OCI-M2 (cell line): ENCODE data around the gene ADAM22.
"Not testable (repeated sequence)": the region's sequence is repeated elsewhere in the genome, so short reads cannot be mapped to it uniquely, and the experiment has no call there.

Experiments used
- DNase-seq: peaks from one replicate; lab custom pipeline; 2025; ENCODE audit not compliant: unreplicated experiment; lab: John Stamatoyannopoulos, UW

The ADAM22 gene

DNA sequence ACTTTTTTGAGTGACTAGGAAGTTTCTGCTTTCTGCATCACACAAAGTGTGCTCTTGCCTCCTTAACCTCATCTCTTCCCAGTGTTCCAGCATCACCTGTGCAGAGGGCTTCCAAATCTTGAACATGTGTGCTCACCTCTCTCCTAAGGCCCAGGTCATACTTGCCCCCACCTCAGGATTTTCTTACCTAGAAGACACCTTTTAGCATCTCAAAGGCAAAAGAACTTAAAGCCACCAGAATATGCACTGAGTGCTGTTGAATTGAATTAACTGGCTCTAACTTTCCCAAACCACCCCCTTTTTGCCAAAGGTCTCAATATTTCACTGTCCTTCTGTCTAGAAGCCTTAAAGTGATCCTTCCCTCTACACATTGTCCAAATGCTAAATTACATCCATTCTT lies 219.3 kb downstream of the ADAM22 start:
- DNase-seq, result no peak

DNA sequence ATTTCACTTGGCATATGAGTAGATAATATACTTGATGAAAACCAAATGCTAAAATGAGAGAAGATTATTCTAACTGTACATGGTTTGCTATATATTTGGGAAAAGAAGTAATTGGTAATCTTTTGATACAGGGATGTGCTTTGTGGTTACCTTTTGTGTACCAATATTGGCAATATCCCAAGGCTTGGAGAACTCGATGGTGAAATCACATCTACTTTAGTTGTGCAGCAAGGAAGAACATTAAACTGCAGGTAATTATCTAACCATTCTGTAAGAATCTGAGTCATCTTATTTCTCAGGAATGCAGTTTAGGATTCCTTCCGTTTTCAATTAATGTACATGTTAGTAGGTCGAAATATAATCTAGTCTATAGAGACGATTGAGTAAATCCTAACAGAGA lies 221.7 kb downstream of the ADAM22 start:
- DNase-seq, result no peak

DNA sequence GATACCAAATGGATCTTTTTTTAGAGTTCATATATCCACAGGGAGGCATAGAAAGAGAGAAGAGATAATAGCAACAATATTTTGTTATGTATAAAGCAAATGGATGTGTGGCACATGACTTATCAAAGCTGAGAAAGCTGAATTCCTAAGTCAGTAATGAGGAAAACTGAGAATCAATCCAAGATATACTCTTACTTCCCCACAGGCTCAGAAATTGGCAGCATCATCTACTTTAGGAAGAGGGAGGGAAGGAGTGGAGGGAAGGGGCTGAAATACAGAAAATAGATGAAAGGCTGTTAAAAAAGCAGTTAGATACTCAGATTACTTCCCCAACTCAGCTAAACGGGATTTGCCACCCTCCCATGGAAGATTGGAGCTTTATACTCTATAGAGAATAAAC lies 222.3 kb downstream of the ADAM22 start:
- DNase-seq, result no peak

DNA sequence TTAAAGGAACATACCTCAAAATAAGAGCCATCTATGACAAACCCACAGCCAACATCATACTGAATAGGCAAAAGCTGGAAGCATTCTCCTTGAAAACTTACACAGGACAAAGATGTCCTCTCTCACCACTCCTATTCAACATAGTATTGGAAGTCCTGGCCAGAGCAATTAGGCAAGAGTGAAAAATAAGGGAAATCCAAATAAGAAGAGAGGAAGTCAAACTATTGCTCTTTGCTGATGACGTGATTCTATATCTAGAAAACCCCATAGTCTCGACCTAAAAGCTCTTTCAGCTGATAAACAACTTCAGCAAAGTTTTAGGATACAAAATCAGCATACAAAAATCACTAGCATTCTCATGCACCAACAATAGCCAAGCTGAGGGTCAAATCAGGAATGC lies 225.7 kb downstream of the ADAM22 start:
- not testable (repeated sequence) for DNase-seq

DNA sequence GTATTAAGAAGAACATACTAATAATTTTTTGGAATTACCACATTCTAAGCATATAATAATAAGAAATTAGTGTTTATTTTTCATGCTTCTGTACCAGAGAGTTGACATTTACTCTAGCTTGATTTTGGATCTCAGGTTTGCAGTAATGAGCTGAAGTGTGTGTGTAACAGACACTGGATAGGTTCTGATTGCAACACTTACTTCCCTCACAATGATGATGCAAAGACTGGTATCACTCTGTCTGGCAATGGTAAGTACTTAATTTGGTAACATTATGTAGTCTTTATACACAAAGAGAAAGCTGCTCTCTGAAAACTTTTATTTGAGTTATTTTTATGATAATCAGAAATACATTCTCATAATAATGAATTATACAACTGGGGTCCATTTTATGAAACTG lies 231.6 kb downstream of the ADAM22 start:
- DNase-seq, result no peak

DNA sequence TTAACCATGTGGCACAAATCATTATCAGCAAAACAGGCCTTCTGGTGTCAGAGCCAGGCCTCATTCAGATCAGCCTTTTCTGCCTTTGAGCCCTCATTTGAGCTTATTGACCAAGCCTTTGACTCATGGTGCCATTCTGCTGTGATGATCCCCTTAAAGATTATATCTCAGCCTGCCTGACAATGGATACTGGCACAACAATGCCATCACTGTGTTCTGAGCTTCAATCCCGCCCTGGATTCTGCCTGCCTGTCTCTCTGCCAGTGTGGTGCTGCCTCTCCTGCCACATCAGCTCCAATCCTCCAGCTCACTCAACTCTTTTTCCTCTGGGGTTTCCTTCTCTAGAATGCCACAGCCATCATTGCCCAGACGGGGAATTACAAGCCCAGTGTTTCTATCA lies 233.2 kb downstream of the ADAM22 start:
- DNase-seq, result no peak

DNA sequence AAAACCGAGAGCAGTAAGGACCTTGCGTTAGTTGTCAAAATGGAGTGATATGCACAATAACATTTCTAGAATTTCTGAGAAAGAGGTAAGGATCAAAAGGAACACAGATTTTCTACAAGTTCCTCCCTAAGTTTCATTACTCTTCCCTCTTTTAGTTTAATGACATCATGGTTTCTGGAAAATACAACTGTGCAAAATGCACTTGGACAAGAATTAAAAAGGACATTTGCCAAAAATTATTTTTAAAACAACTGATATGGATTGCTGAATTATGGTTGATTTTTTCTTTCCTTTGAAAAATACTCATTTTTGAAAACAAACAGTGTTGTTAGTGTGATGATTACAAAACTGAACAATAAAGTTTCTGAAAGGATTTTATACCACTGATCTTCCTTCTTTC lies 233.7 kb downstream of the ADAM22 start:
- DNase-seq, result no peak

DNA sequence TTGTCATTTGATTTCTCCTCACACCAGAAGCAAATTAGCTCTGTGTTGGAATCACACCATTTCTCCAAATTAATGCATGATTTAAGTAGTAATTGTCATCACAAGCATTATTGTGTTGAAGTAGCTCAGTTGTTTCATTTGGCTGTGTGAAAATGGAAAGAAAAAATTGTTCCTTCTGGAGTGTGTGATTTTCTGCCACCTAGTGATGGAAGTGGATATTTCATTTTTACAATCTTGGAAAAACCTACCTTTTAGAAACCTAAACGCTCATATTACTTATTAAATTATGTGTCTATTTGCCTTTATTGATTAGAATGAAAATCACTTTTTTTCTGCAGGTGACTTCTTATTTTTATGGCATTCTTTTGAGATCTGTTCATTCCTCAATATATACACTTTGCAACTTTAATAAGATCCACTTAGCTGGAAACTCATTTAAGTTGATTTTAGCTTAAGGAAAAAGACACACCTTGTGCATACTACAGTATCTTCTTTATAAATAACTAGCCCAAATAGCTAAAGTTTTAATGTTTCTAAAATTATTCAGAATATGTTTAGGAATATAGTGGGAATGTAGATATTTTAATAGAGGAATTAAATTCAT lies 235.8 kb downstream of the ADAM22 start:
- DNase-seq, result no peak

DNA sequence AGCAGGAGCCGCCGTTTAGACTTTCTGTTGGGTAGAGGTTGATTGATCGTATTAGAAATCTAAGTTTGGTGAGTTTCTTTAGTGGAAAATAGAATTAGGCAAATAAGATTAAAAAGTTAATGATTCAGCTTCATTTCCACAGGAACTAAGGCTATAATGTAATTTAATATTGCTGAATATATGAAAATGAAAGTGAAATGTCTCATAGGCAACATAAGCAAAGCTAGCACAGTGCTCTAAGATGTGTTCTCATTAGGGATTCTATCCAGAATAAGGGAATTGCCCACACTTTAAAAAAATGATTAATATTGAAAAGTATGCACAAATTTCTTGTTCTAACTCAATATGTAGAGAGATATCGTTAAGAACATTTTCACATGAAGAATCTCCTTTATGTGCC lies 238.8 kb downstream of the ADAM22 start:
- DNase-seq, result no peak

DNA sequence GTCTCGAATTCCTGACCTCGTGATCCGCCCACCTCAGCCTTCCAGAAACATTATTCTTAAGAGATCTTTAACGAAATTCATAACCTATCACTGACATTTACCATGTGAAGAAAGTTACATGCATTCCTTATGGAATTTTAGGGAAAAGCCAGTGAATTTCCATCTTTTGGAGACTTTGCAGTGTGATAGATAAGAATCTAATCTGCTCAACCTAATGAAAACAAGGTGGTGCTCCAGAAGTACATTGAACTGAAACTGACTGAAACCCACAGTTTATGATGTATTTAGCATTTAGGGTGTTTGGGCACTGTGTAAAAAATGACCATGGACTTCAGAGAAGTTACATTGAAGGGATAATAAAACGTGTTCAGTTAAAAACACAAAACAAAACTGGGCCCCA lies 242.1 kb downstream of the ADAM22 start:
- DNase-seq, result no peak

DNA sequence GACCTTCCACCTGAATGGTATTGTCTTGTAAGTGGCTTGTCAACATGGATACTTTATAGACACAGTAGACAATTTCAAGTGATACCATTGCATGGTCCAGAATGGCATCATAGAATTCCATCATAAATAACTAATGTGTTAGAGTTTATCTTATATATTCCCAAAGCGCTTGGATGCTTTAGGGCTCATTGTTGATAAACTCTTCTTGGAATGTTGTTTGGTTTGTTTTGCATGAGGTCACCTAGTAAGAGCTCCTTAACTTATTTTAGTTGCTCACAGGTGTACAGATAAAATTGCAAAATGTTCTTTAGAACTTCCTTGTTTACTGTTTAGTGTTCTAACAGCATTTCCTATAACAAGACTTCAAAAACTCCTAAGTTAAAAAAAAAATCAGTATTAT lies 249.0 kb downstream of the ADAM22 start:
- DNase-seq, result no peak

DNA sequence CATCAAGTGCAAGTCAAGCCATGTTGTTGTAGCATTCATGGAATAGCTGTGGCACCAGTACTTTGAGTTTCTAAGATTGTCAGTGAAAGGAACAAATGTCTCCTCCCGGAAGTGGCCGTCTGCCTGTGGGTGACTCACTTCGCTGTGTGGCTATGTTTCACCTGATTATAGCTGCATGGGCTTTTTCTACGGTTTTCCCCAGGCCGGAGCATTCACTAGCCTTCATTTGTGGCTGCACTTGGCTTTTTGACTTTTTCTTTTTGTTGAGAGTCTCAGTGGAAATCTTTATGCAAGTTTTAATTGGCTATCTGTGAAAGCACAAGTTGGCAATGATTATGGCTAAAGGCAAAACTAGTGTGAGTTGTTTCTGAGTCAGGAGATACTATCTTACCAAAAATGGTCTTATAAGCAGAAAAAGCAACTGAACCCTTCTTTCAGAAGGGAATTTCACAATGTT lies 250.8 kb downstream of the ADAM22 start:
- no peak for DNase-seq

DNA sequence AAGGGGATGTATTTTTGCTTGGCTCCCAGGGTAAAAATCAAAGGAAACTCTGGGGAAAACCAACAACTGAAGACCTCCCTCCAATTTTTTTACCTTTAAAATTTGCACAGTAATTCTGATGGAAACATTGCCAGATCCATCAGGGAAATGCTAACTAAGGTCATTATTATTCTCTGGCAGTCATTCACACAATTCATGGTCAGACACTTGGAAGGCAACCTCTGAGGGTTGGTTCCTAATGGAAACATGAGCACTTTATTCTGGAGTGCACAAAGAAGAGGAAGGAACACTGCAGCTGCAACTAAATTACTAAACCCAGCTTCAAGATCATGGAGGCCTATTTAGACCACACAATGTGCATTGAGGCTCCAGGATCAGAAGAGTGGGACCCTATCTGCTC lies 251.6 kb downstream of the ADAM22 start:
- no peak for DNase-seq

DNA sequence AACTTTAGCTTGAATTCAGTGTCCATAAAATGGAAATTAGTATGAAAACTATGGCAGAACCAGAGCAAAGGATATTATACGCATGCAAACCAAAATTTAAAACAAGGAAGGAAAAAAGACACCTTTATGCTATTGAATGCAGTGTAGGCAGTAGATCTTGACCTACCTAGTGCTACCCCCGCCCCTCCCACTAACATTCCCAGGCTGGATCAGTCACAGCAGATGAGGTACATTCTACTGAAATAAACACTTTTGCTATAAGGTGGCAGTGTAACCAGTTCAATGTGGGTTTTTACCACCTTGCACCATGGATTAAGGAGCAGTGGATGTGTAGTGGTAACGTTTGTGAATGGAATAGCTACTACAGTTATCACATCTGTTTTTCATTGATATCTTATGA lies 257.9 kb downstream of the ADAM22 start:
- DNase-seq, result no peak

DNA sequence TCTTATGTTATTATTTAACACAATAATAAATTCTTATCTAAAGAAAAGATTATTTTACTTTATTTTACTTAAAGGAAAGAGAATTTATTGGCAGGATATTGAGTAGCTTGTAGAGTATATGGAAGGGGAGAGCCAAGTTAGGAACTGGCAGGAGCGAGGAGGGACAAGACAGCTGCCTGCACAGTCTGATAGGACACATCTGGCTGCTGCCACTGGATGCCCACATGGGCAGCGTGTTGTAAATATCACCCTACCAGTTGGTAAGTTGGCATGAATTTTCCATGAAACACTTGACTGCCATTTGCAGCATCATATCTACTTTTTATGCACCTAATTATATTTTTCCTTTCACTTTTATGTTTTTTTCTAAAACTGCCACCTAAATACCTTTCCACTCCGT lies 266.2 kb downstream of the ADAM22 start:
- DNase-seq, result no peak

DNA sequence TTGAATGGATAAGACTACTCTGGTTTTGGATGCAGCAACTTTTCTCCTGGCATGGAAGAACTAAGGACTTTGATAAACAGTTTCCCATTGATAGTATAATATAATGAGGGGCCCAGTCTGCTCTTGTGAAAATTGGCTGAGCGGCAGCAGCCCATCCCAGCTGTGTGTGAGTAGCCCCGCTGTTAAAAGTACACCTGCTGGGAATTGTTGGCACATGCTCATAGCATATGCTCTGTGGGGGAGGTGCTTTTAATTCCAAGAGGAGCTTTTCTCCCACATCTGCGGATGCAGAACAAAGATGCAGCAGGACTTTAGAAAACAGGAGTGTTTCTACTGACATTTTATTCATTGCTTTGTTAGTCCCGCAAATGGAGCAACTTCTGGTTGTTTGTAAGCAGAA lies 266.7 kb downstream of the ADAM22 start:
- no peak for DNase-seq

DNA sequence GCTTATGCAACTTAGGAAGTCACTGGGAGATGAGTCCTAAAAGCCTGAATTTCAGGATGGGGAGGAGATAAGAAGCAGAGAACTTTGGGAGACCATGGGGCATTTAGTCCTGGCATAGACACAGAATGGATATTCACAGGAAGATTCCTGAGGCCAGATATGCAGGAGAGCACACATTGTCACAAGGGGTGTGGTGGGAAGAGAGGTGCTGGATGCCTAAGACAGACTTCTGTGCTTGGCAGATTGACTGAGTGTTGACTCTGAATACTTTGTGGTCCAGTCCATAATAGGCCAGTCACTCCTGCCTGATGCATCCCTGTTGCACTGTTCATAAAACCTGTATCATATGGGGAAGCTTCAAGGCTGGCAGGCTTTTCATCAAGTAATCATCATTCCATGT lies 267.3 kb downstream of the ADAM22 start:
- no peak for DNase-seq

DNA sequence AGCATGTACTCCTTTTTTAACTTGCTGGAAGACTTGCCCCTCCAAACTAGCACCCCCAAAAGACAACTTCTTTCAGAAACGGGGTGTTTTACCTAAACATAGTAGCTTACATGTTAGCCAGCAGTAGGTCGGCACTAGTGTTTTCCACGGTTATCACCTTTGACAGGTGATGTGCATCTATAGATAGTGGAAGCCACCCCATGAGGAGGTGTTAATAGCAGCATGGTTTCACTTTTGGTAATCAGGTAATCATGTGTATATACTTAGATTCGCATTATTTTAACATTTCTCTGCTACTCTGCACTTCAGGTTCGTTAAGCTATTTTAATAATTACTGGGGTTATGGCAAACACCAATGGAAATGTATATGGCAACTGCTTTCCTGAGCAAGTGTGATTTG lies 268.2 kb downstream of the ADAM22 start:
- no peak for DNase-seq

DNA sequence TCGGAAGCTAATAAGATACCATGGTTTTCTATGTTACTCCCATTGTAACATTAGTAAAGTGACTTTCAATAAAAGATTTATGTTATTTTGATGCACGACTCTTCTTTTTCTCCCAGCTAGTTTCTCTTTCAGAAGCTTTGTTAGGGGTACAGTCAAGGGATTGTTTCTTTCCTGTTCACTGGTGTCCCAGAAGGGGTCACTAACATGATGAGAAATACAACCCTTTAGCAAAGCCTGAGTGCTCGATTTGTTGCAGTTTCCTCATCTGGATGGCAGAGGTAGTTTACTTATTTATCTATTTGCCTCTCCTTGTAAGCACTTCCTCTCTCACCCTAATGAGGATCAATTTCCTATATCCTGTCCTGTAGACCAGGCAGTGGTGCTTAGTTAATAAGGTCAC lies 268.7 kb downstream of the ADAM22 start:
- no peak for DNase-seq

DNA sequence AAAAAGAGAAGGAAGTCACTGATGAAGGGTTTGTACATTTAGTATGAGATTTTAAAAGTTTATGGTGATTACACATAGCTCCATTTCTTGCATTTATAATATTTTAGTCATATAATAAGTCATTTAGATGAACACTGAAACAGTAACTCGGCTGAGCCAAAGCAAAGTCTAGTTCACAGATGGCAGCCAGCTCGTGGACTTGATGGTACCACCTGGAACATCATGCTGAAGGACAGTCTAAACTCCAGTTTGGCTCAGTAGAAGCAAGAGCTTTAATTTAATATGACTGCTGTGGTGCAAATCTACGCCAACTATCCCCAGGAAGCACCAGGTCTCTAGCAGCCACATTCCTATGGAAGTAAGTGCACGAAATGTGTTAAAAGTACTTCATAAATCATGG lies 269.4 kb downstream of the ADAM22 start:
- no peak for DNase-seq

DNA sequence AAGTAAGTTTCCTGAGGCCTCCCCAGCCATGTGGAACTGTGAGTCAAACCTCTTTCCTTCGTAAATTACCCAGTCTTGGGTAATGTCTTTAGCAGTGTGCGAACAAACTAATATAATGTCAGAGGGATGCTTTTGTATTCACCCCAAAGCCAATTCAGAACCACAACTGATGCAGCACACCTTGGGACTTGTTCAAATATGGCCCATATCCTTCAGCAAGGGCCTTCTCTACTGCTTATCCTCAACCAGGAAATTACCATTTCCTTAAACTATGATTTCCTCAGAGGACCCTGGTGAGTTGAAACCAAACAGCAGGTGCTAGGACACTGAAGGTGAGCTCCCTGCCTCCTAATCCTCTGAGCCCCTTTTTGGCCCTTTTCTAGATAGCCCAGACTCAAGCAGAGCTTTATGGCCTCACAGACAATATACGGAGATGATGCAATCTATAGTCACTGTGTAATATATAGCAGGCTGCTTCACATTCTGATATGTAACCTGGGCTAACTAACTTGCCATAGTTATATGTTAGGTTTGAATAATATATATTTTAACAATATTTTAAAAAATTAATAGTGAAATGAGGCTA lies 270.6 kb downstream of the ADAM22 start:
- DNase-seq, result no peak

DNA sequence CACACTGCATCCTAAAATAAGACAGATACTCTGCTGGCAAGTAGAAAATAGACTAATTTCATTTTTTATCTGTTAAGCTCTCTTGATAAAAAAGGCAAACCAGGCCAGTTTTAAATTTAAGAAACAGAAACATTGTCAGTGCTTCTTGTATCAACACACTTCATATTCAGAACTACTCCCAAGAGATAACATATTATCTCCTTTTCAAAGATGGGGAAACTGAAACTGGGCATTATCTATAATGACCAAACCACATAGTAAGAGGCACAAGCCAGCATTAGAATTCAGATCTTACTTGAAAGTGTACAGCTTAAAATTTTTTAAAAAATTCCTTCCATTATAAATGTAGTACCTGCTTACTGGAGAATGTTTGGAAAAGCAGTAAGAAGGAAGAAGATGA lies 271.1 kb downstream of the ADAM22 start:
- DNase-seq, result no peak

DNA sequence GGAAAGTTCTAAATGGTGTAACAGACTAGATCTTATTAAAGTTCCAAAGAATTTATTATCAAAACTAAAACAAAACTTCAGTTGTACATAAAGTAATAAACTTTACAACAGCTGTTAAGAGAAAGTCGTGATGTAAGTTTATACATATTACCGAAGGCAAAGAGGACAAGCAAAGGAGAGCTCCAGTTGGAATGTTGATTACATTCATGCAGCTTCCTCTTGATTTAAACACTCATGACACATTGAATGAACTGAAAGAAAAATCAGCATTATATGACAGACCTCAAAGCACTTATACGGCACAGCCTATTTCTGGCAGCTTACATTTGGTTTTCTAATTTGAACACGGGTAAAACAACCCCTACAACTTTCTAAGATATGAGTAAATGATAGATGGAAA lies 272.2 kb downstream of the ADAM22 start:
- no peak for DNase-seq
